ENCODE results near the gene GNGT1.

GRCh38 chr7:93958216-93958615 is 51.8 kb downstream of the GNGT1 start:
- no peak for TF ChIP-seq EZH2 (IDR thresholded peaks at IDR 0.05)
- TF ChIP-seq CTCF (IDR thresholded peaks at IDR 0.05), result no peak

Measured in neural progenitor cell (in vitro differentiated cells).